IPS-NIHi7 (cell line): ENCODE results near the gene ARHGEF7.

ENCODE experiments used
- DNase-seq: peaks from one replicate; pipeline ENCODE4 v3.0.0; 2012; ENCODE audit warnings: mixed read lengths; ENCODE audit errors: extremely low spot score

The ARHGEF7 gene

DNA sequence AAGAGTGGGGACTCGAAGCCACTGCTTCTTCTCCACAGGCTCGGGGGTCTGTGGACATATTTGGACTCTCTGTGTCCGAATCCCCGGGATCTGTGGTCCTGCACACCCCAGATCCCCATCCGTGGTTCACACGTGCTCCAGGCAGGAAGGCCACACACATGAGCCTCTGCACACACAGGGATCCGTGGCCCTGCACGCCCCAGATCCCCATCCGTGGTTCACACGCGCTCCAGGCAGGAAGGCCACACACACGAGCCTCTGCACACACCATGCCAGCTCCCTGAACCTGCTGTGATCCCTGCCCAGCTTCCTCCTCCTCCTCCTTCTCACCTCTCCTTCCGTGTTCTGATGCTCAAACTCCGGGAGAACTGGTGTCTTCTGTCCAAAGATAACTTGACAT lies 208.4 kb downstream of the ARHGEF7 start:
- DNase-seq = no peak

DNA sequence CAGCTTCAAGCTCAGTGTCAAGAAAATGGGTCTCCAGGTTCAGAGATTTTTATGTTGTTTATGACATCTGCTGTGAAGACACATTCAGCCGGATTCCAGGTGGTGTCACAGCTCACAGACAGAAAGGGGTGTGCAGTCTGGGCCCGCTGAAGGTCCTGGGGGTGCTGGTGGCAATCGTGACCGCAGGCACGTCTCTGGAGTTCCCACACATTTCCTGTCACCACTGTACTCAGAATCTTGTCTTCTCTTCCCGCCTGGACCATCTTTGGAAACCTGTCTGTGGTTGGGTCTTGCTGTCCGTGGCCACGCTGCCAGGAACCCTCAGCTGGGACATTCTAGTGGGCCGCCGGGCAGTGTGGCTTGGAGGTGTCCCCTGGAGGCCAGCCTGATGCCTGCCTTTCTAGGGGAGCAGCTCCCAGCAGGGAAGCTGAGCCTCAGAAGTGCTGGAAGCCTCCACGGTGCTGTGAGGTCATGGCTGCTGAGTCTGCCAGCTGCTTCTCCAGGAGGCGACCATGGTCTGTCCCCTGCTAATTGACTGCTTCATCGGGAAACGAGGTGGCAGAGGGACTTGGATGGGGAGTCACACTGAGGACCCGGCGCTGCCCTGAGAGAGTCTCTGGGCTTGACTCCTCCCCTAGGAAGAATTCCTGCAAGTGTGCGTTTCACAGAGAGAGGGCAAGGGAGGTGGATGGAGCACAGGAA lies 209.0 kb downstream of the ARHGEF7 start:
- DNase-seq = no peak

DNA sequence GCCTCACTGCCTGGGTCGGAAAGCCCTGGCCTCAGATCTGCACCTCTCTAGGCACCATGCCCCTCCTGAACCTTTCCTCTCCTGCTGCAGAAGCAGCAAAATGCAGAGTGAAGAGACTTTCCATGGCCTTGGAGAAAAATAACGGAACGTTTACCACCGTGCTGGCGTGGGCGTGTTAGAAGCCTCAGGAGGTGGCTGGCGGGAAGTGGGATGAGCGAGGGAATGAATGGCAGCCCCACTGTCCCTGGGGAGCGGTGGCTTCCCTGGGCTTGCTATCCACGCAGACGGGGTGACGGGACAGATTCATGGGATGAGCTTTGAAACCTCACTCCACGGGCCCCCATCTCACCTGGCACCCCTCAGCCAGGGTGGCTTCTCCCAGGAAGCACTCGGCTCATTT lies 209.6 kb downstream of the ARHGEF7 start:
- DNase-seq = no peak

DNA sequence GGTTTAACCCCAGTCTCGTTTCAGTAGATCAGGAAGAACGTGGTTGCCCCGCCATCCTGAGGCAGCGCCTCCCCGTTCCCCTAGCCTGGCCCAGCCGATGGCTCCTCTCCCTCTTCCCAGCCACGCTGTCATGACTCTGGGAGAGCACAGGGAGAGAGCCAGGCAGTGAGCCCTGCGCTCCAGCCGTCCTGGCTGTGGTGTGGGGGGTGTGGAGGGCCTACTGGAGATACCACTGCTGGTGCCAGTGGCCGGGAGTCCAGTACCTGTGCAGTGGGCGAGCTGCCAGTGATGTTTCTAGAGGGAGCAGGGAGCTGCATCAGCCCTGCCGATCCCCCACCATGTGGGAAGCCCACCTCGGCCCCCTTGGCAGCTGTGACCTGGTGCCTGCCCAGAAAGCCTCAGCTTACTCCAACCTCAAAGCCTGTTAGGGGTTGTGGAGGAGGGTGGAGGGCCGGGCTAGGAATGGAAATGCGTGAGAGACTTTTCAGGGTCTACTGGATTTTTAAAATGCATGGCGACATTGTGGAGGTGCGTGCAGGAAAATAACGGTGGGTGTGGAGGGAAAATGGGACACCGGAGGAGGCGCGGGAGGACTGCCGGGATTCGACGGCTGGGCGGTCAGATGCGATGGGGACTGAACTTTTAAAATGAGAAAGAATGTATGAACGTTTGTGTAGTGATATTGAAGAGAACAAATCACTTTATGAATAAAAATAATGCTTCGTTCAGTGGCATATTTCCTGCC lies 210.2 kb downstream of the ARHGEF7 start:
- no peak for DNase-seq

DNA sequence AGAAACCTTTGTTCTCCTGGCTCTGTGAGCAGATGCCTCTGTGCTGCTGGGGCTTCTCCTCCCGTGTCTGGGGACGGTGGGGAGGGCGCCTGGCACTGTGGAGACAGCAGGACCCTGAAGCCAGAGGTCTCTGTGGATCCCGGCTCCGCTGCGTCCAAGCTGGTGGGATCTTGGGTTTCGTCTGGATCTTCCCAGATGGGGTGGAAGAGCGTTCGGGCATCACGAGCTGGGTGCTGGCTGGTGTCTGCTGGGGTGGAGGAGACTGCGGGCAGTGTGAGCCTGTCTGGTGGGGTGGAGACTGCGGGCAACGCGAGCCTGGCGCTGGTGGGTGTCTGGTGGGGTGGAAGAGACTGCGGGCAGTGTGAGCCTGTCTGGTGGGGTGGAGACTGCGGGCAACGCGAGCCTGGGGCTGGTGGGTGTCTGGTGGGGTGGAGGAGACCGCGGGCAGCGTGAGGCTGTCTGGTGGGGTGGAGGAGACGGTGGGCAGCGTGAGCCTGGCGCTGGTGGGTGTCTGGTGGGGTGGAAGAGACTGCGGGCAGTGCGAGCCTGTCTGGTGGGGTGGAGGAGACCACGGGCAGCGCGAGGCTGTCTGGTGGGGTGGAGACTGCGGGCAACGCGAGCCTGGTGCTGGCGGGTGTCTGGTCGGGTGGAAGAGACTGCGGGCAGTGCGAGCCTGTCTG lies 211.0 kb downstream of the ARHGEF7 start:
- no peak for DNase-seq

DNA sequence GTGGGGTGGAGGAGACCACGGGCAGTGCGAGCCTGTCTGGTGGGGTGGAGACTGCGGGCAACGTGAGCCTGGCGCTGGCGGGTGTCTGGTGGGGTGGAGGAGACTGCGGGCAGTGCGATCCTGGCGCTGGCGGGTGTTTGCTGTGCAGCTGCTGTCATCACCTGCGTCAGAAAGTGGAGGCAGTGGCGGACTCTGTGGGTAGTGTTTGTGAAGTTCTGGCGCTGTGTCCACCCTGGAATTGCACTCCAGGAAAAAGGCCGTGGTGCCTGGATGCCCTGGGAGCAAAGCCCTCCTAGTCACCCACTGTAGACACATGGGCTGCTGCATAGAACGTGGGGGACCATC lies 211.5 kb downstream of the ARHGEF7 start:
- no peak for DNase-seq

DNA sequence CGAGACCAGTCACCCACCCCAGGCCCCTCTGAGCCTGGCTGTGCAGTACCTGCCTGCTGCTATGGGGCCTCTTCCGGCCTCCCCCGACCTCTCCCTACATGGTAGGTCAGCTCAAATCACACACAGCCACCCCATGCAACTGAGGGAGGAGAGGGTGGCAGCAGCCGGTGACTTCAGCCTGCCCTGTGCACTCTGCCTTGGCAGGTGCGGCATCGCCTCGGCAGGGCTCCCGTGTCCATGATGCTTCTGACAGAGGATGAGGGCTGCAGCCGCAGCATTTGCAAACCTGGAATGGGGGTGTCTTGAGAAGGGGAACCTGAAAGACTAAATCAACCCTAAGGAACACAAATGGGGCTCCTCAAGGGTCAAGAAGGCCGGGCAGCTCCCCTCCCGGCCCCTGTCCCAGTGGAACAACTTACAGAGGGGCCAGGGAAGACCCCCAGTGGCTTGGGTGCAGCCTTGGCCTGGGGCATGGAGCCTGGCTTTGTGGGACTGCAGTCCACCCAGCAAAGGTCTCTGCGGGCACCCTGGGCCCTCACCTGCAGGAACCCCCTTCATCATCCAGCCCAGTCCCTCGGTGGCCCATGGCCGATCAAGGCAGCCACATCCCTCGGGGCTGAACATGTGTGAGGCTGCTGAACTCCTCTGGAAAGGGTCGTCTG lies 212.0 kb downstream of the ARHGEF7 start:
- DNase-seq = no peak

DNA sequence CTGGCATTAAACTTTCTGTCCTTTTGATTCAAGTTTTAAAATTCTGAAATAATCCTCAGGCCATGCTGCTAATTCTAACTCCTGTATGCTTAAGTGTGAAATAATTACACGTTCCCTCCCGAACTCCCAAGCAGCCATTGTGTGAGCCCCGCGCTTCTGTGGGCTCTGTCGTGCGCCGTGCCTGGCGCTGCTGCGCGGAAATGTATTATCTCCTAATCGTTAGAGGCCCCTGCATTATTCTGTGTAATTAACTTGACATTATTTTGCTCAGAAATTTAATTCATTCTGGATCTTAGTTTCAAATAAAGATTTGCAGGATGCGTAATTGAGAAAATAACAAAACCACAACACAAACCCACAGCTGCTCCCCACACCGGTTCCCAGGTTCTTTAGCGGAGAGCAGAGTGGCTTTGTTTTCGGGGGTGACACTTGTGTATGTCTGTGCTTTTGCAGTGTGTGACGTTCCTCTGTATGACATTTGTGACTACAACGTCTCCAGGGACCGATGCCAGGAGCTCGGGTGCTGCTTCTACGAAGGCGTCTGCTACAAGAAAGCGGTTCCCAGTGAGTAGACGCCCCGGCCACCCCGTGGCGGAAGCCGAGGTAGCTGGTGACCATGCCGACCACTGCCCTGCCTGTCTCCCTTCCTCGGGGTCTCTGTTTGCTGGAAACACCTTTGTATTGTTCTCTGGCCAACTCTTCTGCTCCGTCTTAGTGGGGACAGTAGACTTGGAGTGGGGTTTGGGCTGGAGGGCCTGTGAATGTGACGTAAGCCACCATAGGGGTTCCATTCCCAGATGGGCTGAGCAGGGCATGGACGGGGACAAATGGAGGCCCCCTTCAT lies 212.8 kb downstream of the ARHGEF7 start:
- no peak for DNase-seq

DNA sequence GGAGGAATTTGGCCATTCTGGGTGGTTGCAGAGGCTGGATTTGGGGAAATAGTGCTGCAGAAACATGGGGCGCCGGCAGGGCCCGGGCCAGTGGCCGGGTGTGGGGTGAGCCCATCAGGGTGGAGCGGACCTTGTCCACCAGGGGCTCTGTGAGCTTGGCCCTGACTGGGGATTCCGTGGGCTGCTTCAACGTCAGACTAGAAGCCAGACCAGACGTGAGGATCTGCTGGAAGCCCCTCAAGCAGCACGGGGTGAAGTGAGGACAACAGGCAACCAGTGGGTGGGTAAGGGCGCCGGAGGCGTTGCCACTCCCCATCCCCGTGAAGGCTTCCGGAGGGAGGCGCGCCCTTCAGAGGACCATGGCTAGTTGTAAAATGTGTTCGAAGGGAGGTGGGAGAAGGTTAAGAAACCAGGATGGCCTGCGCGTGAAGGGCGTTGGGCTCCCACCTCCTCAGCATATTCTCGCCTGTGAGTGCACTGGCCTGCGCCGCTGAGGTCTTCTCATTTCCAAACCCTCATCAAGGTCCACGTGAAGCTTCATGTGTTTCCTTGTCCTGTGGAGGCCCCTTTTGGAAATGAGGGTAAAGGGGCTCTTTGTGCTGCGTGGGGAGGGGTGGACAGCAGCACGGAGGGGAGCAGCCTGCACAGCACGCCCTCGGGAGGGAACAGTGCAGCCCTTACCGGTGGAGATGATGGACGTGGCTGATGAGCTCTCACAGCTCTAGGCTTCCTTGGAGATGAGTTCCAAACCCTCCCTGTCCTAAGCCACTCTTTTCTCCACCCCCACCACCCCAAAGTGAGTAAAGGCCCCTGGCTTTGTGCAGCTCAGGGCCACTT lies 213.7 kb downstream of the ARHGEF7 start:
- peak; percentile 12 for DNase-seq

DNA sequence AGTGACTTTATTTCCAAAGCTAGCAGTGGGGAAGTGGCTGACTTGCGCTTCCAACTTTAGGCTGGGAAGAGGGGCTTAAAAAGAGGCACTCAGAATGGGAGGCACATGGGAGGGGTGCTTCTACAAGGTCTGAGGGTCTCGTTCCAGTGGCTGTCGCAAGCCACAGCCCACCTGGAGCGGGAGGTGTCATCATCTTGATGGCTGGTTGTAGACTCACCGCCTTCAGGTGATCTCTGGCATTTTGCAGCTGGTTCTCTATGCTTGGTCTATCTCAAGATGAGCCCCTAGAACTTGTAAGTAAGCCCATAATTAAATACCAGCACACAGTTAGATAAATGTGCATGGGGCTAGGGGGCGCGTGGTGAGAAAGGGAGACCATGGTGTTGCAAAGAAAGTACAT lies 214.5 kb downstream of the ARHGEF7 start:
- peak; percentile 4 for DNase-seq

DNA sequence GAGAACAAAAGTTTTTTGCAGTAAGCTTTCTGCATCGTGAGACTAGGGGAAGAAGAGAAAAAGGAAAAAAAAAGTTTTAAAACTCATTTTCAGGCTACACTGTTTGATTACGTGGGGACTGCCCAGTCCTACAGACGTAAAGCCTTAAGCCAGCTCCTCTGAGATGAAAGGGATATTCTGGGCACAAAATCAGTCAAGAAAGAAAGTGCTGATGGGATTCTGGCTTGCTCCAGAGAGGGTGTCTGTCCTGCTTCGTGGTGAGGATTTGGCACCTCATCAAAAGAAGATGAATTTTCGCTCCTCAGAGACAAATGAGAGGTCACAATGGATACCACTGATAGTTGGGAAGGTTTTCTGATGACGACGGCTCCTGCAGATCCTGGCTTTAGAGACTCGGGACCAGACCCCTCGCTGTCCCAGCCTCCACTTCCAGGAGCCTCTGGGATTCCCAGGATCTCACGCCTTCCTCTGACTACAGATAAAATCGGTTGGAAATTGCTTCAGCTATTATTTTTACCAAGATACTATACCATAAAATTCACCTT lies 215.0 kb downstream of the ARHGEF7 start:
- peak; percentile 8 for DNase-seq

DNA sequence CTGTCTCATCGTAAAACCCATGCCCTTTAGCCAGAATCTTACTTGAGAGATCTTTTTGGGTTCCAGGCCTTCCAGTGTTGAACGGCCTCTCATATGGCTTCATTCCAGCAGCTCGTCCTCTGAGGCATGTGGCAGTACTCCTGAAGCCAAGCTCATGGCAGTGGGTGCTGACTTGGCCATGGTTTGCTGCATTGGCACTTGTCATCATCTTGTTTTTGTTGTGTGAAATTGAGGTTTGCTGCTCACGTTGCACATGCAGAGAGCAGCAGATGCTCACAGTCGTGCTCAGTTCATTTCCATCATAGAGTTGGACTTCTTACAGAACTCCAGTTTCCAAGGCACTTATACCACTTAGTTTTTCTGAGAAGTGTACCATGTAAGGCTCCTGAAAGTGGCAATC lies 220.2 kb downstream of the ARHGEF7 start:
- DNase-seq = no peak

DNA sequence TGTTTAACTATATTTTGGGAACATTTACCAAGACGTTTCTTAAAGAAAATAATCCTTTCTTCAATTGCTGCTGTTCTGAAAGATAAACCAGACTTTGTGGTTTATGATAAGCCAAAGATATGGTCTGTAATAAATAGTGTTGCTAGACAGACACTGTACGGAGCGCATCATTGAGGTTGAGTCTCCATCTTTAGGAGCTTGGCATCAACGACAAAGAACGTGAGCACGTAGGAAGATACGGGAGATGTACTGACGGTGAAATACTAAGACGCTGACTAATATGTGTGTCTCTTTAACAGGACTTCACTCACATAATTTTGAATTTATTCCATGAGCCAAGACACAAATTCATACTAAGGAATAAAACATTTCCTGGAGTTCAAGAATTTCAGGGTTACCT lies 221.6 kb downstream of the ARHGEF7 start:
- no peak for DNase-seq

DNA sequence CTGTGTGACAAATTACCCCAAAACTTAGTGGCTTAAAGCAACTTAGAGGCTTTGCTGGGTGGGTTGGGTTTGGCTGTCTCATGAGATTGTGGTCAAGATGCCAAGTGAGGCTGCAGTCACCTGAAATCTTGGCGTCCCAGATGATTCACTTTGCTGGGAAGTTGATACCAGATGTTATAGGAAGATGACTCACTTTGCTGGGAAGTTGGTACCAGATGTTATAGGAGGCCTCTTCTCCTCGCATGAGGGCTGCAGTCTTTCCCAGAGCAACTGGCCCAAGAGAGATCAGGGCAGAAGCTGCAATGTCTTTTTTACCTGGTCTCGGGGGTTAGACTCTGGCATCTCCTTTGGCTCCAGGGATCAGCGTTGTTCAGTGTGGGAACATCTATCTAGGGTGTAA lies 222.1 kb downstream of the ARHGEF7 start:
- DNase-seq = peak; percentile 1

DNA sequence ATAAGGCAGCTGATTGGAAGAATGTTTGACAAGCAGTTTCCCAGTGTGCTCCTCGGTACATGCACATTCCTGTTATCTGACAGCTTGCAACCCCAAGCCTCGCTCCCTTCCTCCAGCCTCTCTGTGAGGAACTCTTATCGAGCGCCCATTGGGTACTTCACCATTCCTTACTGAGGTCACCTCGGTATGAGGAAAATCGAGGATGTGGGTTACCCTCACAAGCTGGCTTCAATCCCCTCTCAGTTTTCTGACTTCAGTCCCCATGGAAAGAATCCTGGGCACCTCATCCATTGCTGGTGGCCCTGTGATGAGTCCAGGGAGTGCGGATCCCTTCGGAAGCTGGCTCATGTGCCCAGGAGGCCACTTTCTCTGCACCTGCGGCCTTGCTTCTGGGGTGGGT lies 222.6 kb downstream of the ARHGEF7 start:
- DNase-seq = no peak

DNA sequence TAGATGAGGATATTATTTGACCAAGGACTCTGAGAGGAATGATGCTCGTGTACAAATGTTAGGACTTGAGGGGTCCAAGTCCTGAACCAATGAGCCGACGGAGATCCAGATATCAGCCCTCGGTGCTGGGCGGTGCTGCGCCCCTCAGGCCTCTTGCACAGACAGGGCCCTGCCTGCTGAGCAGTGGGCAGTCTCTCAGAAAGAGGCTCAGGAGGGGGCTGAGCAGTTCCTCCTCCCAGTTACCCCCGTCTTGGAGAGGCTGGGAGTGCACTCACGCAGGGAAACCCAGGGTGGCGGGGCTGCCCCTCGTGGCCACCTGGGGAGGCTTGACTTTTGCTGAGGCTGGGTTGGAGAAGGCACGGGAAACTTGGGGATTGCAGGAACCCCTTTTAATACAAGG lies 223.7 kb downstream of the ARHGEF7 start:
- DNase-seq = no peak

DNA sequence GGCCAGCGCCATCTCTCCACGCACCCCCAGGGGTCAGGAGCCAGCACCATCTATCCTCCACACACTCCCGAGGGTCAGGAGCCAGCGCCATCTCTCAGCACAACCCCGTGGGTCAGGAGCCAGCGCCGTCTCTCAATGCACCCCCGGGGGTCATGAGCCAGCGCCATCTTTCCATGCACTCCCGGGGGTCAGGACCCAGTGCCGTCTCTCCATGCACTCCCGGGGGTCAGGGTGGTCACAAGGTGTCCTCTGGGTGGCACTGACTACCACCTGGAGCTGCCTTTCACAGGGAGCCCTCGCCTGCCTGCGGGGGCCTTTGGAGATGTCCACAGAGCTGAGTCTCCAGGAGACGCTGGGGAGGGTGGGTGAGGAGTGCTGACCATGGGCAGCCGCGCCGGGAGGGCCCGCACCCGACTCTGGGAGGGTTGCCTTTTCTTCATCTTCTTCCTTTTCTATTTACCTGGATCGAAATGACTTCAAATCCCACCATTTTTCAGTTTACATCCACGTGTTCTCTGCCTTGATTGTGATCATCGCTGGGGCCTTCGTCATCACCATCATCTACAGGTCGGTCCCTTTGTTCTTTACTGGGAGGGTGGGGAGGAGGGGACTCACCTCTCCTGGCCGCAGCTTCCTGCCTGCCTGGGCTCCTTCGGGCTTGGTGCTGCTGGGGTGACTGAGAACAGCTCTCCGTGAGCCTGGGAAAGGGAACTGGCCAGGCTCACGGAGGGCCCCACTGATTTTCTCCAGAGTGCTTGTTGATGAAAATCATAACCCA lies 224.4 kb downstream of the ARHGEF7 start:
- peak; percentile 8 for DNase-seq

DNA sequence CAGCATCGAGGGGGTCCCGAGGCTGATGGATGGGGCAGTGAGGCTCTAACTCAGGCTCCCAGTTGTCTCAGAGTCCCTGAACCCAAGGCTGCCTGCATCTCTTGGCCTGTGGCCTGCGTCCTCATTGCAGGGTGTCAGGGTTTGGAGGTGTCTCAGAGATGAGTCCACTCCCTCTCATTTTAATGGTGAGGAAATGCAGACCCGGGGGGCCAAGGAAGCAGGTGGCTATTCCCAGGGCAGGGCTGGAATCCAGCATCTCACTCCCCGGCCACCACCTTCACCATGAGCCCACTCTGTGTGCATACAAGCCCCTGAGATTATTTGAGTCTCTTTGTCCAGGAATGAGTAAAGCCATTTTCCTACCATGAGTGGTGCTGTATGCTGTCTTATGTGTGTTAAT lies 226.8 kb downstream of the ARHGEF7 start:
- DNase-seq = peak; percentile 2

DNA sequence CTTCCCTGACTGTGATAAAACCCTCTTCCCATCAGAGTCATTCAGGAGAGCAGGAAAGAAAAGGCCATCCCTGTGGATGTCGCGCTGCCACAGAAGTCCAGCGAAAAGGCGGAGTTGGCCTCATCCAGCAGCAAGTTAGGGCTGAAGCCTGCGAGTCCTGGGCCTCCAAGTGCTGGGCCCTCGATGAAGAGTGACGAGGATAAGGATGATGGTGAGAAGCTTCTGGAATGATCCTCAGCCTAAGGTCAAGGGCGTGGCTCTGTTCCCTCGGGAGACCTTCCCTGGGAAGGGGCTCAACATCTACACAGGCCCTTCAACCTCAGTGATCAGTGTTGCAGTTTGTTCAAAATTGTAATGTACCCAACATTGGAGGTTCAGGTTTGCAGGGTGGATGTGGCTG lies 227.6 kb downstream of the ARHGEF7 start:
- DNase-seq = peak; percentile 9
